HG03025 (cell line): ENCODE data around the gene UBASH3B.
"Not testable (repeated sequence)": the region's sequence is repeated elsewhere in the genome, so short reads cannot be mapped to it uniquely, and the experiment has no call there.

Experiments used
- ATAC-seq: cut with Tn5 transposase; IDR thresholded peaks from one replicate; pipeline ENCODE4 v1.9.1; 2021; ENCODE audit warnings: mild to moderate bottlenecking, moderate library complexity; ENCODE audit not compliant: unreplicated experiment, low FRiP score

UBASH3B gene, protein sequence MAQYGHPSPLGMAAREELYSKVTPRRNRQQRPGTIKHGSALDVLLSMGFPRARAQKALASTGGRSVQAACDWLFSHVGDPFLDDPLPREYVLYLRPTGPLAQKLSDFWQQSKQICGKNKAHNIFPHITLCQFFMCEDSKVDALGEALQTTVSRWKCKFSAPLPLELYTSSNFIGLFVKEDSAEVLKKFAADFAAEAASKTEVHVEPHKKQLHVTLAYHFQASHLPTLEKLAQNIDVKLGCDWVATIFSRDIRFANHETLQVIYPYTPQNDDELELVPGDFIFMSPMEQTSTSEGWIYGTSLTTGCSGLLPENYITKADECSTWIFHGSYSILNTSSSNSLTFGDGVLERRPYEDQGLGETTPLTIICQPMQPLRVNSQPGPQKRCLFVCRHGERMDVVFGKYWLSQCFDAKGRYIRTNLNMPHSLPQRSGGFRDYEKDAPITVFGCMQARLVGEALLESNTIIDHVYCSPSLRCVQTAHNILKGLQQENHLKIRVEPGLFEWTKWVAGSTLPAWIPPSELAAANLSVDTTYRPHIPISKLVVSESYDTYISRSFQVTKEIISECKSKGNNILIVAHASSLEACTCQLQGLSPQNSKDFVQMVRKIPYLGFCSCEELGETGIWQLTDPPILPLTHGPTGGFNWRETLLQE

DNA sequence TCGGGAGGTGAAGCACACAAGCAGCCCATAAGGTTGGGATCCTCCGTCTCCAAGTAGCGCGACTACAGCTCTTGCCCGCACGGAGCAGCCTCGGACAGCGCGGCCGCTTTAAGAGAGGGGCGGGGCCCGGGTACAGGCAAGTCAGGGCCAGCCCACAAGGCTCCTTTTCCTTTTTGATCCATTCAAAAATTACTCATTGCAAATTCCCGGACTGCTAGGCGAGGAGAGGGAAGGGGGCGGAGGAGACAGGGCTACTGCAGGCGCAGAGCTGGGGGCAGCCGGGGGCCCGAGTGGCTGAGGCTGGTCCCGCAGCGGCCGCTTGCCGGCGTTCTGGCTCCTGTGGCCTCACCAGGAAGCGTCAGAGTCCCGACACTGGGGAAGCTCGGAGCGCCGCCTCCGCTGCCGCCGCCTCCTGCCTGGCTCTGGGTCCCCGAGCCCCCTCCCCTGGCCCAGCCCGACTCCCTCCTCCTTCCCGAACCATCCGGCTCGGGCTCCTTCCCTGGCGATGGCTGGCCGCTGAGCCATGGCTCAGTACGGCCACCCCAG lies at the start of gene UBASH3B:
TSS of gene UBASH3B (plus strand) at position 196 of the 546 bp plus-strand sequence. CDS start at position 524, 328 bp downstream.
- peak; percentile 64 for ATAC-seq

DNA sequence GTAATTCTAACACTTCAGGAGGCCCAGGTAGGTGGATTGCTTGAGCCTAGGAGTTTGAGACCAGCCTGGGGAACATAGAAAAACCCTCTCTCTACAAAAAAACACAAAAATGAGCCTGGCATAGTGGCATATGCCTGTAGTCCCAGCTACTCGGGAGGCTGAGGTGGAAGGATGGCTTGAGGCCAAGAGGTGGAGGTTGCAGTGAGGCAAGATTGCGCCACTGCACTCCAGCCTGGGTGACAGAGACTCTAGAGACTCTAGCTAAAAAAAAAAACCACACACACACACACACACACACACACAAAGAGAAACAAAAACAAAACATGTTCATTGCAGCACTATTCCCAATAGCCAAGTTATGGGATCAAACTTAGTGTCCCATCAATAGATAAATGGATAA lies 48.4 kb upstream of the UBASH3B start:
- not testable (repeated sequence) for ATAC-seq

DNA sequence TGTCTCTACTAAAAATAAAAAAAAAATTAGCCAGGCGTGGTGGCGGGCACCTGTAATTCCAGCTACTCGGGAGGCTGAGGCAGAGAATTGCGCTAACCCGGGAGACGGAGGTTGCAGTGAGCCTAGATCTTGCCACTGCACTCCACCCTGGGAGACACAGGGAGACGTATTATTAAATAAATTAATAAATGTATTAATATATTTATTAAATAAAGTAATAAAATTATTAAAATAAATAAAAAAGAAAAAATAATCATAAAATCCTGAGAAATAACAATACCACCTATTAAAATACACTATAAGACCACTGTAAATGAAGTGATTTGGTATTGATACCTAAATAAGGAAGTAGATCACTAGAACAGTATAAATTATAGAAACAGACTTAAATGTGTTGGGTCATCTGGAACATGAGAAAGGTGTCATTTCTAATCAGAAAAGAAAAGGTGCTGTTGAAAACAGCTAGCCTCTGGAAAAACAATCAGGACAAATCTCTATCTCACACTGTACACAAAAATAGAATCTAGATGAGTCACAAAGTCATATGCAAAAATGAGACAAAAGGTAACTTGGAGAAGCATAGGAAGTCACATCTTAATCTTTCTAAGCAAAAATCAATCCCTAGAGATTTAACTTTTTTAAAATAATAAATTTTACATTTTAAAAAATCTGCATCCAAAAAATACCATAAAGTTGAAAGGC lies 43.2 kb upstream of the UBASH3B start:
- no peak for ATAC-seq

DNA sequence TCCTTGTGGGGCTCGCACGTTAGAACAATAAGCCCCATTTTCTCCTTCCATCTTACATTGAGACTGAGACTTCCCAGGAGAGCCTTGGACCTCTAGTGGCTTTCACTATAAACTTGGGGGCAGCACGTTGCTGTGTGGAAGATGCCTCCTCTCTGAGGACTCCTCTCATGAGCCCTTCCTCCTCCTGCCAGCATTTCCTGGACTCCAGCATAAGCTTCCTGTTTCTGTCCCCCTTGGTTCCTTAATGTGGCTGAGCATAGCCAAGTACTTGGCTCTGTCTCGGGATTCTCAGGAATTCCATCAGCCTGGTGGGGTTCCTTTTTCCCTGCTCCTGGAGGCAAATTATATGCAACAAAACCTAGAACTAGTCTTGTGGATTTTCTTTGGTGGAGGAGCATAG lies 38.8 kb upstream of the UBASH3B start:
- ATAC-seq: no peak

DNA sequence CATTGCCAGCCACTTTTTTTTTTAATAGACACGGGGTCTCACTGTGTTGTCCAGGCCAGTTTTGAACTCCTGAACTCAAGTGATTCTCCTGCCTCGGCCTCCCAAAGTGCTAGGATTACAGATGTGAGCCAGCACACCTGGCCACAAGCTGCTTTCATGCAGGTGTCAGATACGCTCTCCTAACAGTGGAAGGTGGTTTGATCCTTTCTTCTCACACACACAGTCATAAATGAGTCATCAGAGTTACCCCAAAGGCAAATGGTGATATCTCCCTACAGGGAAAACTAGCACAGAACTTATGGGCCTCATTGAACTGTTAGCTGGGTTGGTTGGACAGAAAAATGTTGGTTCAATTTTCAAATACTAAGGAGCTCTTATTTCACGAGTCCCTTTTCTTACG lies 38.2 kb upstream of the UBASH3B start:
- no peak for ATAC-seq

DNA sequence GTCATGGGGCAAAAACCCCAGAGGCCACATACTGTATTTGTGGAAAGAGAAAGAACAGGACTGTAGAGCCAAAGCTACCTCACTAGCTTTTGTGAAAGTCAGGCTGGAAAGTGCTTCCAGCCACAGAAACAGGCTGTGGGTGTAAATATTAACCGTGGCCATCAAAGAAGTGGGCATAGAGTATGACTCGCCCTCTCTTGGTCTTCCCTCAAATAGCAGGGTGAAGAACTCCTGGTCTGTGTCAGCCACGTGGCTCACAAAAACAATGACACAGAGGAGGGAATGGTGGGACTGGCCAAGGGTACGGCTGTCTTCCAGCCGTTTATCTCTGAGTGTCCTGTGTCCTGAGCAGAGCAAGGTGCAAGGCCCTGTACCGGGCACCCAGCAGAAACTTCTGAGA lies 37.6 kb upstream of the UBASH3B start:
- ATAC-seq: no peak

DNA sequence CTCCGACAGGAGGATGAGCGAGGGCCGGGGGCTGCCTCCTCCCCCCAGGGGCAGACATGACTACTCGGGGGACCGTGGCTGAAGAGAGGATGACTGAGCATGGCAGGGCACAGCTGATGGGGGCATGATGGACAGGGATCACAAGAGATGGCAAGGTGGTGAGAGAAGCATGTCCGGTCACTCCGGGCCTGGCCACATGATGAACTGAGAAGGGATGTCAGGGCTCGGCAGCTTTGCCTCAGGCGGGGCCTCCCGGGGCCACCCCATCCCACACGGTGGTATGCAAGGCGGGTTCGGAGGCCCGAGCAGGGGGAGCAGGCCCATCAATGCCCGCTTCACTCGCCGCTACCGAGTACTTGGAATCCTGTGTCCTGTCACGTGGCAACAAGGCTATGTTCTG lies 36.6 kb upstream of the UBASH3B start:
- ATAC-seq: no peak

DNA sequence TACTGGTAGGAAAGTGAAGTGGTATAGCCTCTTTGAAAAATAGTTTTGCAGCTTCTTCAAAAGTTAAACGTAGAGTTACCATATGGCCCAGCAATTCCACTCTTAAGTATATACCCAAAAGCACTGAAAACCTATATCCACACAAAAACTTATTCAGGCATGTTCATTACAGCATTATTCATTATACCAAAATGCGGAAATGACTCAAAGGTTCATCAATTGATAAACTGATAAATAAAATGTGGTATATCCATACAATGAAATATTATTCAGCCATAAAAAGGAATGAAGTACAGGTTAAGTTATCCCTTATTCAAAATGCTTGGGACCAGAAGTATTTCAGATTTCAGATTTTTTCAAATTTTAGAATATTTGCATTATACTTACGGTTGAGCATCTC lies 35.8 kb upstream of the UBASH3B start:
- no peak for ATAC-seq

DNA sequence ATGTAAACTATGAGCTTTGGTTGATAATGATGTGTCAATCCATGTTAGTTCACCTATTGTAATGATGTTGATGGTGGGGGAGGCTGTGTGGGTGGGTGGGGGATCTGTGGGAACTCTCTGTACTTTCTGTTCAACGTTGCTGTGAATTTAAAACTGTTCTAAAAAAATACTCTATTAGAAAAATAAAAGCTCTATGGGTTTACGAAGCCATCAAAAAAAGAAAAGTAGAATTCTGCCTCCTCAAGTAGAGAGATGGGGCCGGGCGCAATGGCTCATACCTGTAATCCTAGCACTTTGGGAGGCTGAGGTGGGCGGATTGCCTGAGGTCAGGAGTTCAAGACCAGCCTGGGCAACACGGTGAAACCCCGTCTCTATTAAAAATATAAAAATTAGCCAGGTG lies 30.0 kb upstream of the UBASH3B start:
- ATAC-seq: not testable (repeated sequence)

DNA sequence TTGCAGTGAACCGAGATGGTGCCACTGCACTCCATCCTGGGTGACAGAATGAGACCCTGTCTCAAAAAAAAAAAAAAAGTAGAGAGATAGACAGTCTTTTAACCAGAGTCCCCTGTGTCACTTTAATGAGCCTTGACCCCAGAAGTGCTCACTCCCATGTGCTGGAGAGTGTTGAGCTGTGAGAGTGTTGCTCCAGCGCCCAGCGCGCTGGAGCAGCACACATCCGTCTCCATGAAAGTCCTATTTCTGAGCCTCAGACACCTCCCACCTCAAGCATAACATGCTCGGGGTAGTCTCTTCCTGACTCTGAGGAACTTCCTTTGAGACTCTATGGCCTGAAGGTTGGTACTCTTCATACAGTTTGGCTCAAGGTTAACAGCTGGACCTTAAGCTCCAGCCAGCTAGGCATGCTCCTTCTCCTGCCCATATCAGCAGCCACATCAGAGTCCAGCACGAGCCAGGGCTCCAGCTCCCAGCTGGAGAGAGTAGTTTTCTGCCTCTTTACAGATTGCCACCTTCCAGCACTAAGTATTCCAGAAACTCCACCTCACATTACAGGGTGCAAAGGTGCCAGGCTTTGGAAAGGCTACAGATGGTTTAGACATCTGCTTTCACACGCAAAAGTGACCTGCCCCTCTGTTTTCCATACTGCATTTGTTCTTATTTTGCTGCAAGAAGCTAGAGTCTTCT lies 29.4 kb upstream of the UBASH3B start:
- ATAC-seq: no peak

DNA sequence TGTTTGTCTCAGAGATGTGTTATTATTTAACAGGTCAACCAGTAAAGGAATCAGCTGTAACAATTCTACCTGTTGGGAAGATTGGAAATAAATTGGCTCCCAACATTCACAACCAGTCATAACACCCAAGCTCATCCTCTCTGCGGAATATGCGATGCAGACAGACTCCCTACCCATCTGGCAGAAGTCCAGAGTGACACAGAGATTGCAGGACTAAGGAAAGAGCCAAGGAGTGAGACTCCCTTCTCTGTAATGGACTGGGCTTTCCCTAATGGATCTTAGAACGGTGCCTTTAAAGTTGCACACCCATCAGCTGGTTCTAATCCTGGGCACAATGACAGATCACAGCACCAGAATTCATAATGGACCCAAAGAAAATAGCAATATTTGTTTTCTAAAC lies 27.8 kb upstream of the UBASH3B start:
- no peak for ATAC-seq

DNA sequence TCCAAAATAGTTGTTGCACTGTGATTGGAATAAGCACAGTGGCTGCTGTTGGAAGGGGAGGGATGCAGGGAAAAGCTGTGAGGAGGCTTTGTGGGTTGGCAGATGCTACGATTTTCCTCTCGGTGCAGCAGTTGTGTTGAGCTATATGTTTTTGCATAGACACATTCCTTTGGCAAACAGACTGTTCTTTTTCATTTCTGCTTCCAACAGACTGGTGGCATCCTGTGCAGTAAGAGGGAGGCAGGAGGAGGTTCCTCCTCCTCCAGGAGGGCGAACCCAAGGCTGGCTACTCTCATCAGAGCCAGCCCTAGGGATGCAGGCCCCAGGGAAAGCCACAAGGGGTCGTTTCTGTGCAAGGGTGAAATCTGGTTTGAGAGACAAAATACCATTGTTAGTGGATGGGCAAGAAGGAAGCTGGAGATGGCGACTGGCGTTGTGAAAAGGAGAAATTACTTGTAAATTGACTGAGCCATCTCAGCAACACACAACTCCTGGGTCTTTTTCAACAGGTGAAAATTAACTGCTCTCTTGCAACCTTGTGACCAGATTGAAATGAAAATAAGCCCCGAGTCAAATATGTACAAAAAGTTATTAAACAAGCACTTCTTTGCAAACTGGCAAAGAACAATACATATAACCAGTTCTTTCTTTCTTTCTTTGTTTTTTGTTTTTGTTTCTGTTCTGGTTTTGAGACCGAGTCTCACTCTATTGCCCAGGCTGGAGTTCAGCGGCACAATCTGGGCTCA lies 26.5 kb upstream of the UBASH3B start:
- no peak for ATAC-seq

DNA sequence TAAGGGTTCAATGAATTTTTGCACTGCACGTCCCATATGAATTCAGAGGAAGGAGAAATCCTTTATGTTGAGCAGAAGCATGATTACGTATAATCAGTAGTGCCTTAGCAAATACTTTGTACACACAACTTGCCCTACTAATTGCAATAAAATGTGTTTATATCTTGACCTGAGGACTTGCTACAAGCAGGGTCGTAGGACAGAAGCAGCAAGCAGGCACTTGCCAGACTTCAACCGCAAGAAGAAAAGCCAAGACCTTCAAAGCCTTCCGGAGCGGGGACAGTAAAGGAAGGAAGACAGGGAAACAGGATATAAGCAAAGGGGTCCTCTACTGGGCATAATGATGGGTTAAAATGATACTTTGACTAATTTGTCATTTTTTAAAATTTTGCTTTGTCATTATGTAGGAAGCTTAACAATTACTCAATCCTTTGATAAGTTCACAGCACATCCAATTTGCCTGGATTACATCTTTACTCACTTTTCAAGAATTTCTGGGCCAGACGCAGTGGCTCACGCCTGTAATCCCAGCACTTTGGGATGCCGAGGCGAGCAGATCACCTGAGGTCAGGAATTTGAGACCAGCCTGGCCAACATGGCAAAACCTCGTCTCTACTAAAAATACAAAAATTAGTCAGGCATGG lies 23.2 kb upstream of the UBASH3B start:
- ATAC-seq: no peak

DNA sequence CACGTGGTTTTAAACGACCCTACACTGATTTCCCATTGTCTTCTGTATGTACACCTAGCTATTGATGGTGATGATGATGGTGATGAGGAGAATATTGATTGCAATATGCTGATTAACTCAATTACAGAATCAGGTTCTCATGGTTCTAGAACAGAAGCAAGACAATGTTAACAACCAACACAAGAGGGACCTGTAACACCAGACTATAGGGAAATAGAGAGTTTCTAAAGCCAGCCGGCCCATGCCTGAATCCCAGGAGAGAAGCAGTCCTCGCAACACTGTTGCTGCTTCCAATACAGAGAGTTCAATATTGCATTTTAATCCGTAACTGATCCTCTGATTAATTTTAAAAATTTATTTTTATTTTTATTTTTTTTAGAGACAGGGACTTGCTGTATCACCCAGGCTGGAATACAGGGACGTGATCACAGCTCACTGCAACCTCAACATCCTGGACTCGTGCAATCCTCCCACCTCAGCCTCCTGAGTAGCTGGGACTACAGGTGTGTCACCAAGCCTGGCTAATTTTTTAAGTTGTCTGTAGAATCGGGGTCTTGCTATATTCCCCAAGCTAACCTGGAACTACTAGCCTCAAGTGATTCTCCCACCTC lies 22.2 kb upstream of the UBASH3B start:
- no peak for ATAC-seq

DNA sequence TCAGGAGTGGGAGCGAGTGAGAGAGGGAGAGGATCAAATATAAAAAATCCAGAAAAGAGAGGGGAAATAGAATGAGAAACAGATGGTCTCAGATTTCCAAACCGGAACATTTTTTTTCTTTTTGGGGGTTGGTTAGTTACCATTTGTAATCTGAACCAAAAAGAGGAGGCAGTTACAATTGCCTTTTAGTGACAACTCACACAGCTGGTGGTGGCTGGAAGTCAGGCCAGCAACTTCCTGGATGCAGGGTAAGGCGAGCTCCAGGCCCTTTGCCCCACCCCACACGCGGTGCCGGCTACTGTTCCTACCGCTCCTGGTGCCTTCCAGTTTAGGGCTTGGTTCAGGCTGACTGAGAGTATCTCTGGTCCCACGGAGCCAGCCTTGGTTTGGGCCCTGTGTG lies 21.0 kb upstream of the UBASH3B start:
- no peak for ATAC-seq

DNA sequence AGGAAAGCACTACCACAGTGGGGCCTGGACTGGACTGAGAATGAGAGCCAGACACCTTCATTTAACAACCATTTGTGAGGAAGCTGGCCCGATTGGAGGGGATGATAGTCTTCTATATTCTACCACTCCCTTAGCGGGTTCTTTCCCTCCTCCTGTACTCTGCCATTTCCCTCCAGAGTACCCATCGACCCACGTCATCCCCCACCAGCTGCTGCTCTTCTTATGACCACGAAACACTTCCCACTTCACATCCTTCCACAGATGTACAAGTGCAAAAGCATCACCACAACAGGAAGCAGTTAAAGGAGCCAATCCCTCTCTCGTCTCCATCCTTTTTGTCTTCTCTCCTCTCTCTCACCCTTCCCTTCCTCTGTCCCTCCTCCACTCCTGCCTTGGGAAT lies 18.0 kb upstream of the UBASH3B start:
- ATAC-seq: no peak

DNA sequence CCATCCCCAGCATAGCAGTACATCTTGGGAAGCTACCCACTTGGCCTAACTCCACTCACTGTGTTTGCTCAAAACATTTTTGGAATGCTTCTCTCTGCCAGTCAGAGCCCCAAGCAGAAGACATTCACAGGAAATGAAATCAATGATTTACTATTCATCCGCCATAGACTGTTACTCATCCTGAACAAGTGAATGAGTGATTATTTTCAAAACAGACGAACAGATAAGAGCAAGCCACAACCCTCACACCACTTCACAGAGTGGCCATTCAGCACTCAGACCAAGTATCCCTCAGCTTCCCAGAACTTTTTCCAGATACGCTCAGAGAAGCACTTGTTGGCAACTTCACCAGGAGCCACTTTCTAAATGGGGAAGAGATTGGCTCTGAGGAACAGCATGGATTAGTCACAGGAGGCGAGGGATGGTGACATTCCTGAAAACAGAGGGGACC lies 13.0 kb upstream of the UBASH3B start:
- ATAC-seq: no peak

DNA sequence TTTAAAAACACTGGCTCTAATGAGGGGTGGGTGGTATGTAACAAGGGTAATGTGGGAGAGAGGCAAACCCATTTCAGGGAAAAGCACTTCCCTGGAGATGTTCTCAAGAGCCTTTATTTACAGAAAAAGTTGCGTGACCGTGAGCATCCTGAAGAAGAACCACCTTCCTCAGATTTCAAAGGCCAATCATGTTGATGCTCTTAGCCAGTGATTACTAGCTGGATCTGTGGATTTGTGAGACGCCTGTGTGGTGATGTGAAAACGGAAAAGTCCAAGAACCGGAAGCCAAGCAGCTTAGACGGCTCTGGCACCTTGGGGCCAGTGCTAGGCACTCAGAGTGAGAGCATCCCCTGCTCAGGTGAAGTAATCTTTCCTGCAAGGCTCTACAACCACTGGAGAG lies 12.6 kb upstream of the UBASH3B start:
- ATAC-seq: no peak

DNA sequence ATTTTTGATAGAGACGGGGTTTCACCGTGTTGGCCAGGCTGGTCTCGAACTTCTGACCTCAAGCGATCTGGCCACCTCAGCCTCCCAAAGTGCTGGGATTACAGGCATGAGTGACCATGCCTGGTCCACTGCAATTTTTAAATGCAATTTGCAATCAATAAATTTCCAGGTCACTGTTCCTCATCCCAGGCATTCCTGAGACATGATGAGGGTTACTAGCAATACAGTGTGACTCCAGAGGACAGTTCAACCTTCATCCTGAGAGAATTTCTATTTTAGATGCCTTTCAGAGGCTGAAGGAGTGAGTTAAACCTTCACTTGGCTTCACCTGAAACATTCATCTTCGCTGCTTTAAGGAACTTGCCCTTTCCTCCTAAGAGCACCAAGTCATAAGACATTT lies 9.7 kb upstream of the UBASH3B start:
- ATAC-seq: no peak
